Measurements from ENCODE around the gene ABHD12. TPM values are rescaled to one million over a fixed set of nuclear protein-coding genes. Genes with fewer than 3 reads are reported as not detected.

ABHD12 gene
- total RNA-seq, 1 donor from 2014 or later: 51.3 TPM

DNA sequence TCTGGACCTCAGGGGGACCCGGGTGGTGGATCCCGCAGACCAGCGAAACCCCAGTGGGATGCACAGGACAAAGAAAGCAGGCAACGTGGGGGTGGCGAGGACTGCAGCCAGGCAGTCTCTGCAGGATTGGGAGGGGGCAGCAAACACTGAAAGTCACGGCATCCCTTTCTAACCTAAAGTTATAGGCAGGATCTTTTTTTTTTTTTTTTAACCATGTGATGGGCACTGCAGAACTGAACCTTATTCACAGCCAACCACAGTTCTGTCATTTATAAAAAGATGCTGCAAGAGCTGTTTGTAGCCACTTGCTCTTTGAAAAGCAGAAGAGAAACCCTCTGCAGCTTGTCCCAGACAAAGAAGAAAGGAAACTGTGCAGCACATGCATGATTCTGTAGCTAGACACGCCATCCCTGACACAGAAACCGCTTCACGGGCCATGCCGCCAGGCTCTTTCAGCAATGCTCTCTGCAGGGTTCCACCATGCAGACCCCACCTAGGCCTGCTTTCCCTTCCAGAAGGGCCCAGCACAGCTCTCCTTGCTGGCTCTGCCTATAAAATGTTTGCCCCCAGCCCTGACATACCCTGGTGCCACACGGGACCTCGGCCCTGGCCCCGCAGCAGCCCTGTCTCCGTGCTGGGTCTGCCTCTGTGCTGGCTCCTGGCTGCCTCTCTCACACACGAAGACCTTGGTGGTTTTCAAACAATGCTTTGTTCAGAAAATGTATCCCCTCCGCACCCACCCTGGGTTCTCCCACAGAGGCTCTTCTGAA is 72.0 kb downstream of the ABHD12 start:
- Mint-ChIP-seq H3K27ac (ENCODE audit: unreplicated experiment) (peak overlapping the region; percentile 43), H3K4me3 (no peak overlapping the region), H3K36me3 (ENCODE audit: low read depth) (peaks cover 3% of the 10 kb centered on the region), H3K27me3 (ENCODE audit: low read depth) (no peaks in the 10 kb centered on the region), H3K9me3 (no peaks in the 10 kb centered on the region), H3K4me1 (peaks cover 20% of the 10 kb centered on the region)
- TF ChIP-seq CTCF (conservative IDR thresholded peaks at IDR 0.05): no peak
- DNase-seq (ENCODE audit: low read depth, low spot score): no peak

GRCh38 chr20:25317351-25318075 is 73.1 kb downstream of the ABHD12 start:
- Mint-ChIP-seq H3K4me1 (peaks cover 20% of the 10 kb centered on the region), H3K36me3 (ENCODE audit: low read depth) (peaks cover 3% of the 10 kb centered on the region), H3K27ac (ENCODE audit: unreplicated experiment) (peak overlapping the region; percentile 88), H3K4me3 (no peak overlapping the region), H3K27me3 (ENCODE audit: low read depth) (no peaks in the 10 kb centered on the region), H3K9me3 (no peaks in the 10 kb centered on the region)
- no peak for DNase-seq (ENCODE audit: low read depth, low spot score)
- no peak for TF ChIP-seq CTCF (conservative IDR thresholded peaks at IDR 0.05)

GRCh38 chr20:25316506-25317190 is 74.0 kb downstream of the ABHD12 start:
- Mint-ChIP-seq H3K4me1 (peaks cover 19% of the 10 kb centered on the region), H3K4me3 (no peak overlapping the region), H3K9me3 (no peaks in the 10 kb centered on the region), H3K27ac (ENCODE audit: unreplicated experiment) (no peak overlapping the region), H3K36me3 (ENCODE audit: low read depth) (peaks cover 6% of the 10 kb centered on the region), H3K27me3 (ENCODE audit: low read depth) (no peaks in the 10 kb centered on the region)
- no peak for TF ChIP-seq CTCF (conservative IDR thresholded peaks at IDR 0.05)
- no peak for DNase-seq (ENCODE audit: low read depth, low spot score)

DNA sequence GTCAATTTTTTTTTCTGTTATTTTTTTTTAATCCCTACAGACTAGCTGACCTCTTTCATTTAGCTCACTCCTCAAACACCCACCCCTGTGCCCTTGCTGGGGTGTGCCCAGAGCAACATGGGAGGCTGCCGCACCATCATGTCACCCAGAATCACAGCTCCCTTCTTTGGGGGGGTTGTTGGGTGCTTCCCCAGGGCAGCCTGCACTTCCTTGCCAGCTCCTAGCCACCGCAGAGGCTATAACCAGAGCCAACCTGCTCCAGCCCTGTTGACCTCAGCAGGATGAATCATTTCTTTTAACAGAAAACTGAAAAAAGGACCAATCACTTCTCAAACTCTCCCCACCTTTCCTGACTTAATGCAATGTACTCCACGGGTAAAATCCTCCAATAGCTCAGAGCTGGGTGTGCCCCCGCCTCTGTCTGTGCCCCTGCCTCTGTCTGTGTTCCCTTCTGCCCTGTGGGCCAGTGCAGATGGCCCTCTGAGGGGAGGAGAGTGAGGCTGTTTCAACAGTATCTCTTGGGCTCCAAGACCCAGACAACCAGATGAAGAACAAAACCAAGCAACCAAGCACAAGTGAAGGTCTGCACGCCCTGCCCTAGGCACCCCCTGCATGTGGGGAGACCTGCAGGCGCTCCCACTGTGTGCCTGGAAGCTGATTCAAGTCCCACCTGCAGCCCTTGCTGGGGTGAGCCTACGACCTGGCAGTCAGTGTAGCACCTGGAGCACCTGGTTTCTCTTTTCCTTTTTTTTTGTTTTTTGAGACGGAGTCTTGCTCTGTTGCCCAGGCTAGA is 75.0 kb downstream of the ABHD12 start:
- Mint-ChIP-seq H3K27ac (ENCODE audit: unreplicated experiment) (no peak overlapping the region), H3K36me3 (ENCODE audit: low read depth) (peaks cover 7% of the 10 kb centered on the region), H3K4me1 (peaks cover 18% of the 10 kb centered on the region), H3K27me3 (ENCODE audit: low read depth) (no peaks in the 10 kb centered on the region), H3K4me3 (no peak overlapping the region), H3K9me3 (no peaks in the 10 kb centered on the region)
- DNase-seq (ENCODE audit: low read depth, low spot score): no peak
- TF ChIP-seq CTCF (conservative IDR thresholded peaks at IDR 0.05): no peak
